WTC11 (cell line): ENCODE measurements around the gene DGKQ. TPM values are rescaled to one million over a fixed set of nuclear protein-coding genes. Genes with fewer than 3 reads are reported as not detected.

Experiments used
- ATAC-seq: fragments of 200-7000 bp; cut with Tn5 transposase; 2 replicates; pipeline ENCODE4 v1.10.0; 2021; ENCODE audit warnings: mild to moderate bottlenecking, moderate library complexity
- CTCF ChIA-PET: fragments of 300-600 bp; sonication (Branson Sonifier 250); formaldehyde crosslinking; loops from one replicate; lab custom pipeline; 2021; ENCODE audit warnings: antibody characterized with exemption; lab: Charles Lee
- POLR2A ChIA-PET: fragments of 350-600 bp; sonication (Branson Sonifier 250); formaldehyde crosslinking; loops from one replicate; lab custom pipeline; 2021; ENCODE audit warnings: antibody characterized with exemption; lab: Charles Lee
- DNase-seq: peaks from one replicate; pipeline ENCODE4 v3.0.0; 2021; ENCODE audit warnings: low spot score
- H3K27ac Mint-ChIP-seq: 2 replicates; pipeline ENCODE4 v1.8.0; 2021; ENCODE audit warnings: mixed read lengths
- H3K27me3 Mint-ChIP-seq: 2 replicates; pipeline ENCODE4 v1.8.0; 2021; ENCODE audit warnings: low read depth, mild to moderate bottlenecking, moderate library complexity, mixed read lengths
- H3K36me3 Mint-ChIP-seq: 2 replicates; pipeline ENCODE4 v1.8.0; 2021; ENCODE audit warnings: mixed read lengths
- H3K4me1 Mint-ChIP-seq: 2 replicates; pipeline ENCODE4 v1.8.0; 2022; ENCODE audit warnings: mixed read lengths
- H3K4me3 Mint-ChIP-seq: 2 replicates; pipeline ENCODE4 v1.8.0; 2021; ENCODE audit warnings: mild to moderate bottlenecking, moderate library complexity, mixed read lengths
- H3K9me3 Mint-ChIP-seq: 2 replicates; pipeline ENCODE4 v1.8.0; 2021; ENCODE audit warnings: mixed read lengths
- E2F1 ChIP-seq: sonication (generic); formaldehyde crosslinking; IDR thresholded peaks from 2 replicates; pipeline ENCODE4 v1.8.0; 2022; ENCODE audit warnings: mild to moderate bottlenecking, missing genetic modification reagents
- FOXP1 ChIP-seq: sonication (generic); formaldehyde crosslinking; IDR thresholded peaks from 2 replicates; pipeline ENCODE4 v1.8.0; 2022; ENCODE audit warnings: missing genetic modification reagents, mild to moderate bottlenecking, moderate library complexity, borderline replicate concordance
- NR2C2 ChIP-seq: sonication (generic); formaldehyde crosslinking; IDR thresholded peaks from 2 replicates; pipeline ENCODE4 v1.8.0; 2022; ENCODE audit warnings: mild to moderate bottlenecking, missing genetic modification reagents
- NR3C1 ChIP-seq: sonication (generic); formaldehyde crosslinking; conservative IDR thresholded peaks from 2 replicates; pipeline ENCODE4 v1.8.1; 2023; ENCODE audit warnings: low read depth, mild to moderate bottlenecking, missing genetic modification reagents
- OVOL2 ChIP-seq: fragments of 250-450 bp; sonication (Bioruptor Pico); IDR thresholded peaks from 2 replicates; pipeline ENCODE4 v1.9.0; 2021; ENCODE audit warnings: mild to moderate bottlenecking, borderline replicate concordance
- PREB ChIP-seq: sonication (generic); formaldehyde crosslinking; IDR thresholded peaks from 2 replicates; pipeline ENCODE4 v1.8.1; 2022; ENCODE audit warnings: mild to moderate bottlenecking, missing genetic modification reagents, moderate library complexity, borderline replicate concordance
- RORB ChIP-seq: fragments of 250-450 bp; sonication (Bioruptor Pico); IDR thresholded peaks from 2 replicates; pipeline ENCODE4 v1.9.0; 2021; ENCODE audit warnings: mild to moderate bottlenecking
- SP1 ChIP-seq: sonication (generic); formaldehyde crosslinking; conservative IDR thresholded peaks from 2 replicates; pipeline ENCODE4 v1.8.1; 2022; ENCODE audit warnings: missing genetic modification reagents
- USF1 ChIP-seq: sonication (generic); formaldehyde crosslinking; IDR thresholded peaks from 2 replicates; pipeline ENCODE4 v1.8.0; 2022; ENCODE audit warnings: mild to moderate bottlenecking, missing genetic modification reagents
- USF2 ChIP-seq: sonication (generic); formaldehyde crosslinking; IDR thresholded peaks from 2 replicates; pipeline ENCODE4 v1.8.1; 2023; ENCODE audit warnings: mild to moderate bottlenecking, missing genetic modification reagents, moderate library complexity
- ZNF425 ChIP-seq: fragments of 250-450 bp; sonication (Bioruptor Pico); conservative IDR thresholded peaks from 2 replicates; pipeline ENCODE4 v1.9.0; 2021; ENCODE audit warnings: mild to moderate bottlenecking
- total RNA-seq: library from RNA; stranded (reverse); gene quantifications from 3 replicates; pipeline ENCODE4 v1.2.3, GENCODE V29; 2021
- TF ChIP-seq, protein P1 (sequence below): sonication (generic); formaldehyde crosslinking; conservative IDR thresholded peaks from 2 replicates; pipeline ENCODE4 v1.8.1; 2023; ENCODE audit warnings: mild to moderate bottlenecking, low read depth, missing genetic modification reagents, moderate library complexity
- TF ChIP-seq, protein P2 (sequence below): sonication (generic); formaldehyde crosslinking; IDR thresholded peaks from 2 replicates; pipeline ENCODE4 v1.8.1; 2022; ENCODE audit warnings: low read depth, missing genetic modification reagents, borderline replicate concordance
- TF ChIP-seq, protein P3 (sequence below): sonication (generic); formaldehyde crosslinking; IDR thresholded peaks from 2 replicates; pipeline ENCODE4 v1.8.1; 2023; ENCODE audit warnings: mild to moderate bottlenecking, missing genetic modification reagents
- TF ChIP-seq, protein P4 (sequence below): fragments of 250-450 bp; sonication (Bioruptor Pico); IDR thresholded peaks from 2 replicates; pipeline ENCODE4 v1.9.0; 2021; ENCODE audit warnings: mild to moderate bottlenecking
- TF ChIP-seq, protein P5 (sequence below): sonication (generic); formaldehyde crosslinking; IDR thresholded peaks from 2 replicates; pipeline ENCODE4 v1.8.1; 2022; ENCODE audit warnings: low read depth, mild to moderate bottlenecking, moderate library complexity, missing genetic modification reagents, borderline replicate concordance

The DGKQ gene
- total RNA-seq, 1 experiment from 2014 or later: 19.3 TPM

DNA sequence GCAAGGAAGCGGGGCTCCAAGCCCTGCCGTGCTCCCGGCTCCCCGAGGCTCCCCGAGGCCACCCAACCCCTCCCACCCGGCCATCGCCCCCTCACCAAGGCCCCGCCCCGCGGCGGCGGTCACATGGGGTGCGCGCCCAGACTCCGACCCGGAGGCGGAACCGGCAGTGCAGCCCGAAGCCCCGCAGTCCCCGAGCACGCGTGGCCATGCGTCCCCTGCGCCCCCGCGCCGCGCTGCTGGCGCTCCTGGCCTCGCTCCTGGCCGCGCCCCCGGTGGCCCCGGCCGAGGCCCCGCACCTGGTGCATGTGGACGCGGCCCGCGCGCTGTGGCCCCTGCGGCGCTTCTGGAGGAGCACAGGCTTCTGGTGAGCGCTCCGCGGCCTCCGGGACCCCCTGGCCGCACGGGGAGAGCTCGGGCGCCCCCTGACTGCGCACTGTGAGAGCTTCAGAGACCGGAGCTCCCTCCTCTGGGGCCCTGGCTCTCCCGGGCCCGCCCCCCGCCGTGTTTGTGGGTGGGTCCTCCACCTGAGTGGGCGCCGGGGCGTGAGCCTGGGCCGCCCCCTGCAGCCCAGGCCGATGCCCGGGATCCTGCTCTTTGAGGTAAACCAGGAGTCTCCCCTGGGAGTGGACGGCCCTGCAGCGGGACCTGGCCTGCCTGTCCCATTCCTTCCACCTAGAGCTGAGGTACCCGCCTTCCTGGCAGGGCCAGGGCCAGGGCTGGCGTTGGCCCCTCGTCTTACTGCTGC lies 13.7 kb upstream of the DGKQ start, which contains the start of gene IDUA (continued):
- no peak for TF ChIP-seq PREB (CRISPR knock-in tag)
- TF ChIP-seq SP1 (CRISPR knock-in tag): peak; percentile 57; the same call in 1 of the 2 replicates
- TF ChIP-seq USF2 (CRISPR knock-in tag): peak; percentile 85
- TF ChIP-seq, protein P1, sequence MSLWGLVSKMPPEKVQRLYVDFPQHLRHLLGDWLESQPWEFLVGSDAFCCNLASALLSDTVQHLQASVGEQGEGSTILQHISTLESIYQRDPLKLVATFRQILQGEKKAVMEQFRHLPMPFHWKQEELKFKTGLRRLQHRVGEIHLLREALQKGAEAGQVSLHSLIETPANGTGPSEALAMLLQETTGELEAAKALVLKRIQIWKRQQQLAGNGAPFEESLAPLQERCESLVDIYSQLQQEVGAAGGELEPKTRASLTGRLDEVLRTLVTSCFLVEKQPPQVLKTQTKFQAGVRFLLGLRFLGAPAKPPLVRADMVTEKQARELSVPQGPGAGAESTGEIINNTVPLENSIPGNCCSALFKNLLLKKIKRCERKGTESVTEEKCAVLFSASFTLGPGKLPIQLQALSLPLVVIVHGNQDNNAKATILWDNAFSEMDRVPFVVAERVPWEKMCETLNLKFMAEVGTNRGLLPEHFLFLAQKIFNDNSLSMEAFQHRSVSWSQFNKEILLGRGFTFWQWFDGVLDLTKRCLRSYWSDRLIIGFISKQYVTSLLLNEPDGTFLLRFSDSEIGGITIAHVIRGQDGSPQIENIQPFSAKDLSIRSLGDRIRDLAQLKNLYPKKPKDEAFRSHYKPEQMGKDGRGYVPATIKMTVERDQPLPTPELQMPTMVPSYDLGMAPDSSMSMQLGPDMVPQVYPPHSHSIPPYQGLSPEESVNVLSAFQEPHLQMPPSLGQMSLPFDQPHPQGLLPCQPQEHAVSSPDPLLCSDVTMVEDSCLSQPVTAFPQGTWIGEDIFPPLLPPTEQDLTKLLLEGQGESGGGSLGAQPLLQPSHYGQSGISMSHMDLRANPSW (CRISPR knock-in tag): no peak
- peak; percentile 72; the same call in 1 of the 2 replicates for TF ChIP-seq USF1 (CRISPR knock-in tag)
- TF ChIP-seq, protein P2, sequence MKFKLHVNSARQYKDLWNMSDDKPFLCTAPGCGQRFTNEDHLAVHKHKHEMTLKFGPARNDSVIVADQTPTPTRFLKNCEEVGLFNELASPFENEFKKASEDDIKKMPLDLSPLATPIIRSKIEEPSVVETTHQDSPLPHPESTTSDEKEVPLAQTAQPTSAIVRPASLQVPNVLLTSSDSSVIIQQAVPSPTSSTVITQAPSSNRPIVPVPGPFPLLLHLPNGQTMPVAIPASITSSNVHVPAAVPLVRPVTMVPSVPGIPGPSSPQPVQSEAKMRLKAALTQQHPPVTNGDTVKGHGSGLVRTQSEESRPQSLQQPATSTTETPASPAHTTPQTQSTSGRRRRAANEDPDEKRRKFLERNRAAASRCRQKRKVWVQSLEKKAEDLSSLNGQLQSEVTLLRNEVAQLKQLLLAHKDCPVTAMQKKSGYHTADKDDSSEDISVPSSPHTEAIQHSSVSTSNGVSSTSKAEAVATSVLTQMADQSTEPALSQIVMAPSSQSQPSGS (CRISPR knock-in tag): no peak
- peak; percentile 70 for TF ChIP-seq FOXP1 (CRISPR knock-in tag)
- TF ChIP-seq E2F1 (CRISPR knock-in tag): no peak

- Mint-ChIP-seq H3K4me1 (peaks cover 12% of the 10 kb centered on the region), H3K36me3 (no peaks in the 10 kb centered on the region), H3K9me3 (no peaks in the 10 kb centered on the region), H3K27ac (no peak overlapping the region), H3K27me3 (peaks cover 18% of the 10 kb centered on the region), H3K4me3 (peak overlapping the region; percentile 80)
- POLR2A ChIA-PET: no interaction called here
- ATAC-seq (peak; percentile 5), DNase-seq (no peak)
- CTCF ChIA-PET: interaction anchor here (0.6 to 1.9 kb wide), 12 partner anchors 10 to 157 kb away, joined by 3 to 5 read pairs (median 3); partner anchors contain the start of gene FGFRL1
- TF ChIP-seq NR2C2 (CRISPR knock-in tag) (no peak), RORB (CRISPR knock-in tag) (no peak), NR3C1 (CRISPR knock-in tag) (no peak), OVOL2 (CRISPR knock-in tag) (no peak), ZNF425 (CRISPR knock-in tag) (no peak)
- TF ChIP-seq, protein P3, sequence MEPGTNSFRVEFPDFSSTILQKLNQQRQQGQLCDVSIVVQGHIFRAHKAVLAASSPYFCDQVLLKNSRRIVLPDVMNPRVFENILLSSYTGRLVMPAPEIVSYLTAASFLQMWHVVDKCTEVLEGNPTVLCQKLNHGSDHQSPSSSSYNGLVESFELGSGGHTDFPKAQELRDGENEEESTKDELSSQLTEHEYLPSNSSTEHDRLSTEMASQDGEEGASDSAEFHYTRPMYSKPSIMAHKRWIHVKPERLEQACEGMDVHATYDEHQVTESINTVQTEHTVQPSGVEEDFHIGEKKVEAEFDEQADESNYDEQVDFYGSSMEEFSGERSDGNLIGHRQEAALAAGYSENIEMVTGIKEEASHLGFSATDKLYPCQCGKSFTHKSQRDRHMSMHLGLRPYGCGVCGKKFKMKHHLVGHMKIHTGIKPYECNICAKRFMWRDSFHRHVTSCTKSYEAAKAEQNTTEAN (CRISPR knock-in tag): no peak
- TF ChIP-seq, protein P4, sequence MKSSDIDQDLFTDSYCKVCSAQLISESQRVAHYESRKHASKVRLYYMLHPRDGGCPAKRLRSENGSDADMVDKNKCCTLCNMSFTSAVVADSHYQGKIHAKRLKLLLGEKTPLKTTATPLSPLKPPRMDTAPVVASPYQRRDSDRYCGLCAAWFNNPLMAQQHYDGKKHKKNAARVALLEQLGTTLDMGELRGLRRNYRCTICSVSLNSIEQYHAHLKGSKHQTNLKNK (CRISPR knock-in tag): no peak
- TF ChIP-seq, protein P5, sequence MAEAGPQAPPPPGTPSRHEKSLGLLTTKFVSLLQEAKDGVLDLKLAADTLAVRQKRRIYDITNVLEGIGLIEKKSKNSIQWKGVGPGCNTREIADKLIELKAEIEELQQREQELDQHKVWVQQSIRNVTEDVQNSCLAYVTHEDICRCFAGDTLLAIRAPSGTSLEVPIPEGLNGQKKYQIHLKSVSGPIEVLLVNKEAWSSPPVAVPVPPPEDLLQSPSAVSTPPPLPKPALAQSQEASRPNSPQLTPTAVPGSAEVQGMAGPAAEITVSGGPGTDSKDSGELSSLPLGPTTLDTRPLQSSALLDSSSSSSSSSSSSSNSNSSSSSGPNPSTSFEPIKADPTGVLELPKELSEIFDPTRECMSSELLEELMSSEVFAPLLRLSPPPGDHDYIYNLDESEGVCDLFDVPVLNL (CRISPR knock-in tag): no peak
Measured at GRCh38 chr4:986428-986878, 13.1 kb upstream of the DGKQ start.
